Measurements from ENCODE around the gene MBNL2. TPM values are rescaled to one million over a fixed set of nuclear protein-coding genes. Genes with fewer than 3 reads are reported as not detected.

Gene MBNL2
- total RNA-seq, 2 donors from 2014 or later, result 47.5 to 50.8 TPM

- H3K4me1 ChIP-seq, result peaks cover 77% of the 10 kb centered on the region
- no peak overlapping the region for H3K4me3 ChIP-seq
- peak; percentile 84 for ATAC-seq
- no peaks in the 10 kb centered on the region for H3K27me3 ChIP-seq
- intact Hi-C loops (cut with DNase I), result no loop called here
- H3K36me3 ChIP-seq (replicated peaks in 1 of 2; ENCODE audit: insufficient read depth in 1 of 2, low read depth in 2 of 2), result no peaks in the 10 kb centered on the region
- peak overlapping the region; percentile 72 to 89 (median 86) for H3K27ac ChIP-seq
- H3K9me3 ChIP-seq, result no peaks in the 10 kb centered on the region
- 19 to 25% methylated on average over 13 of the region's 13 CpGs for WGBS, 2 donors
- TF ChIP-seq POLR2A (IDR thresholded peaks at IDR 0.05), result peak in 1 of 3 donors; percentile 13
- TF ChIP-seq CTCF (IDR thresholded peaks at IDR 0.05), result peak in 2 of 7 experiments; percentile 15 to 27
- peak; percentile 80 to 91 (median 82) for DNase-seq
These were observed 36.0 kb downstream of the MBNL2 start for GRCh38 chr13:97257800-97258799.

- no peak overlapping the region for H3K4me3 ChIP-seq
- WGBS, 2 donors, result 63 to 68% methylated on average over 2 of the region's 2 CpGs
- ATAC-seq, result no peak
- H3K27me3 ChIP-seq, result no peaks in the 10 kb centered on the region
- H3K27ac ChIP-seq, result peak overlapping the region; percentile 72 to 89 (median 86)
- intact Hi-C loops (cut with DNase I), result no loop called here
- TF ChIP-seq POLR2A (IDR thresholded peaks at IDR 0.05) (no peak), CTCF (IDR thresholded peaks at IDR 0.05) (no peak)
- DNase-seq, result no peak
- H3K36me3 ChIP-seq (replicated peaks in 1 of 2; ENCODE audit: insufficient read depth in 1 of 2, low read depth in 2 of 2), result no peaks in the 10 kb centered on the region
- peaks cover 77% of the 10 kb centered on the region for H3K4me1 ChIP-seq
- no peaks in the 10 kb centered on the region for H3K9me3 ChIP-seq
These were observed 36.7 kb downstream of the MBNL2 start for GRCh38 chr13:97258801-97259200.

- Histone ChIP-seq H3K4me1 (peaks cover 79% of the 10 kb centered on the region), H3K27ac (peak overlapping the region; percentile 3 to 89 (median 86)), H3K27me3 (no peaks in the 10 kb centered on the region), H3K4me3 (no peak overlapping the region), H3K36me3 (replicated peaks in 1 of 2; ENCODE audit: insufficient read depth in 1 of 2, low read depth in 2 of 2) (no peaks in the 10 kb centered on the region), H3K9me3 (no peaks in the 10 kb centered on the region)
- ATAC-seq, result no peak
- WGBS, 2 donors, result 82% methylated on average over 6 of the region's 6 CpGs
- intact Hi-C loops (cut with DNase I), result no loop called here
- no peak for DNase-seq
- no peak for TF ChIP-seq POLR2A (IDR thresholded peaks at IDR 0.05)
- no peak for TF ChIP-seq CTCF (IDR thresholded peaks at IDR 0.05)
These were observed 37.3 kb downstream of the MBNL2 start for GRCh38 chr13:97259410-97259797.

GRCh38 chr13:97259798-97260714 lies 37.9 kb downstream of the MBNL2 start:
- ATAC-seq, result no peak
- intact Hi-C loops (cut with DNase I), result no loop called here

More at GRCh38 chr13:97259798-97260714, 37.9 kb downstream of the MBNL2 start:
- DNase-seq, result no peak
- peak overlapping the region; percentile 55 to 89 (median 86) for H3K27ac ChIP-seq
- peaks cover 79% of the 10 kb centered on the region for H3K4me1 ChIP-seq
- H3K36me3 ChIP-seq (replicated peaks in 1 of 2; ENCODE audit: insufficient read depth in 1 of 2, low read depth in 2 of 2), result no peaks in the 10 kb centered on the region
- no peaks in the 10 kb centered on the region for H3K27me3 ChIP-seq
- TF ChIP-seq CTCF (IDR thresholded peaks at IDR 0.05) (no peak), POLR2A (IDR thresholded peaks at IDR 0.05) (no peak)
- WGBS, 2 donors, result 81 to 82% methylated on average over 12 of the region's 12 CpGs
- no peak overlapping the region for H3K4me3 ChIP-seq
- H3K9me3 ChIP-seq, result no peaks in the 10 kb centered on the region
